Mammary epithelial cell (primary cell): Measurements from ENCODE around the gene NFATC1.

Experiments used
- EZH2 ChIP-seq: IDR thresholded peaks from 2 replicates; pipeline ENCODE4 v1.6.1; 2012; ENCODE audit warnings: low read length, inconsistent platforms, borderline replicate concordance
- TF ChIP-seq, protein P1 (sequence below), 2 donors: IDR thresholded peaks in 1 of 2; conservative IDR thresholded peaks in 1 of 2; 2 replicates each; pipeline ENCODE4 v1.5.1; 2011 to 2012; ENCODE audit warnings: inconsistent platforms in 2 of 2, low read length in 2 of 2, mild to moderate bottlenecking in 2 of 2, control low read depth in 1 of 2, low read depth in 1 of 2; ENCODE audit not compliant: insufficient read depth in 1 of 2; ENCODE audit errors: extremely low read depth in 1 of 2

GRCh38 chr18:79410171-79410641 lies 14.5 kb downstream of the NFATC1 start:
- TF ChIP-seq, protein P1, sequence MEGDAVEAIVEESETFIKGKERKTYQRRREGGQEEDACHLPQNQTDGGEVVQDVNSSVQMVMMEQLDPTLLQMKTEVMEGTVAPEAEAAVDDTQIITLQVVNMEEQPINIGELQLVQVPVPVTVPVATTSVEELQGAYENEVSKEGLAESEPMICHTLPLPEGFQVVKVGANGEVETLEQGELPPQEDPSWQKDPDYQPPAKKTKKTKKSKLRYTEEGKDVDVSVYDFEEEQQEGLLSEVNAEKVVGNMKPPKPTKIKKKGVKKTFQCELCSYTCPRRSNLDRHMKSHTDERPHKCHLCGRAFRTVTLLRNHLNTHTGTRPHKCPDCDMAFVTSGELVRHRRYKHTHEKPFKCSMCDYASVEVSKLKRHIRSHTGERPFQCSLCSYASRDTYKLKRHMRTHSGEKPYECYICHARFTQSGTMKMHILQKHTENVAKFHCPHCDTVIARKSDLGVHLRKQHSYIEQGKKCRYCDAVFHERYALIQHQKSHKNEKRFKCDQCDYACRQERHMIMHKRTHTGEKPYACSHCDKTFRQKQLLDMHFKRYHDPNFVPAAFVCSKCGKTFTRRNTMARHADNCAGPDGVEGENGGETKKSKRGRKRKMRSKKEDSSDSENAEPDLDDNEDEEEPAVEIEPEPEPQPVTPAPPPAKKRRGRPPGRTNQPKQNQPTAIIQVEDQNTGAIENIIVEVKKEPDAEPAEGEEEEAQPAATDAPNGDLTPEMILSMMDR (conservative IDR thresholded peaks at IDR 0.05 in 1 of 2, IDR thresholded peaks at IDR 0.05 in 1 of 2; ENCODE audit: extremely low read depth in 1 of 2, insufficient read depth in 1 of 2, low read depth in 1 of 2, low read length in 2 of 2): no peak
- TF ChIP-seq EZH2: no peak
